Peyer's patch (tissue), 4 donors: Measurements from ENCODE around the gene ULK1.

Experiments used
- POLR2A ChIP-seq, 2 donors: fragments of 450-650 bp; IDR thresholded peaks; one replicate each; pipeline ENCODE4 v1.5.1; 2017; ENCODE audit warnings: antibody characterized with exemption in 2 of 2, mild to moderate bottlenecking in 2 of 2, moderate library complexity in 2 of 2
- TF ChIP-seq, protein P1 (sequence below), 6 experiments: fragments of 450-650 bp in 4 of 6; fragments of 200-600 bp in 2 of 6; sonication (generic) in 1 of 6; IDR thresholded peaks; one replicate each; pipeline ENCODE4 v1.5.1; 2017 to 2019; ENCODE audit warnings: antibody characterized with exemption in 6 of 6, mild to moderate bottlenecking in 3 of 6, moderate library complexity in 1 of 6

DNA sequence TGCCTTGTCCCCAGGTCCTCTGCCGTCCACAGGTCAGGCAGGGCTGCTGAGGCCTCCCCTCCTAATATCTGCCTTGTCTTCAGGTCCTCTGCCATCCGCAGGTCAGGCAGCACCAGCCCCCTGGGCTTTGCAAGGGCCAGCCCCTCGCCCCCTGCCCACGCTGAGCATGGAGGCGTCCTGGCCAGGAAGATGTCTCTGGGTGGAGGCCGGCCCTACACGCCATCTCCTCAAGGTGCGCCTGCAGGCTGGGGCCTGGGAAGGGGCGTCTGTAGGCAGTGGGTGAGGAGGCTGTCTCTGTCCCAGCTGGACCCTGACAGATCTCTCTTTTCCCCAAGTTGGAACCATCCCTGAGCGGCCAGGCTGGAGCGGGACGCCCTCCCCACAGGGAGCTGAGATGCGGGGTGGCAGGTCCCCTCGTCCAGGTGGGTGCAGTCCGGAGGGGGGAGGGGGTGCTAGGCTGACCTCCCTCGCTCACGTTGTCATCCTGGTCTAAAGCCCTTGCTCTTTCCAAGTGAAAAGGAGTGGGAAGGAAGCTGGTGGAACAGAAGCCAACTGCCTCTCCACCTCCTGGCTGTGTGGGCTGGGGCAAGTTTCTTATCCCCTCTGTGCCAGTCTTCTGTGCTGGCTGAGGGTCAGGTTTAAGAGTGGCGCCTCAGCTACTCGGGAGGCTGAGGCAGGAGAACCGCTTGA is 20.7 kb downstream of the ULK1 start:
- TF ChIP-seq, protein P1, sequence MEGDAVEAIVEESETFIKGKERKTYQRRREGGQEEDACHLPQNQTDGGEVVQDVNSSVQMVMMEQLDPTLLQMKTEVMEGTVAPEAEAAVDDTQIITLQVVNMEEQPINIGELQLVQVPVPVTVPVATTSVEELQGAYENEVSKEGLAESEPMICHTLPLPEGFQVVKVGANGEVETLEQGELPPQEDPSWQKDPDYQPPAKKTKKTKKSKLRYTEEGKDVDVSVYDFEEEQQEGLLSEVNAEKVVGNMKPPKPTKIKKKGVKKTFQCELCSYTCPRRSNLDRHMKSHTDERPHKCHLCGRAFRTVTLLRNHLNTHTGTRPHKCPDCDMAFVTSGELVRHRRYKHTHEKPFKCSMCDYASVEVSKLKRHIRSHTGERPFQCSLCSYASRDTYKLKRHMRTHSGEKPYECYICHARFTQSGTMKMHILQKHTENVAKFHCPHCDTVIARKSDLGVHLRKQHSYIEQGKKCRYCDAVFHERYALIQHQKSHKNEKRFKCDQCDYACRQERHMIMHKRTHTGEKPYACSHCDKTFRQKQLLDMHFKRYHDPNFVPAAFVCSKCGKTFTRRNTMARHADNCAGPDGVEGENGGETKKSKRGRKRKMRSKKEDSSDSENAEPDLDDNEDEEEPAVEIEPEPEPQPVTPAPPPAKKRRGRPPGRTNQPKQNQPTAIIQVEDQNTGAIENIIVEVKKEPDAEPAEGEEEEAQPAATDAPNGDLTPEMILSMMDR (IDR thresholded peaks at IDR 0.05), result no peak
- TF ChIP-seq POLR2A (IDR thresholded peaks at IDR 0.05), result no peak
